ENCODE data around the gene DTYMK. TPM values are rescaled to one million over a fixed set of nuclear protein-coding genes. Genes with fewer than 3 reads are reported as not detected.
A peak's percentile ranks its signal among the peaks of the same experiment; 100 is the strongest.
"Not testable (repeated sequence)": the region's sequence is repeated elsewhere in the genome, so short reads cannot be mapped to it uniquely, and the experiment has no call there.

The DTYMK gene
- total RNA-seq, 1 experiment from 2014 or later: 66.3 TPM

- Mint-ChIP-seq H3K36me3 (ENCODE audit: insufficient read depth, unreplicated experiment) (peaks cover 34% of the 10 kb centered on the region), H3K27ac (ENCODE audit: low read depth, unreplicated experiment) (no peak overlapping the region), H3K4me3 (ENCODE audit: unreplicated experiment) (no peak overlapping the region), H3K4me1 (ENCODE audit: insufficient read depth, unreplicated experiment) (peaks cover 6% of the 10 kb centered on the region), H3K27me3 (ENCODE audit: insufficient read depth, unreplicated experiment) (no peaks in the 10 kb centered on the region), H3K9me3 (ENCODE audit: unreplicated experiment) (no peaks in the 10 kb centered on the region)
- ChIA-PET POLR2A (no interaction called here), CTCF (no interaction called here)
- intact Hi-C loops (cut with micrococcal nuclease): no loop called here
- BruUV-seq (replicated peaks): no TSS peak
- TF ChIP-seq CTCF (IDR thresholded peaks at IDR 0.05; ENCODE audit: unreplicated experiment): no peak
- DNase-seq (ENCODE audit: unreplicated experiment): no peak
Measured at GRCh38 chr2:241668839-241669238, 17.8 kb downstream of the DTYMK start.

GRCh38 chr2:241668354-241668753 lies 18.3 kb downstream of the DTYMK start:
- H3K9me3 Mint-ChIP-seq (ENCODE audit: unreplicated experiment): no peaks in the 10 kb centered on the region
- H3K4me1 Mint-ChIP-seq (ENCODE audit: insufficient read depth, unreplicated experiment): peaks cover 6% of the 10 kb centered on the region
- DNase-seq (ENCODE audit: unreplicated experiment): no peak
- H3K4me3 Mint-ChIP-seq (ENCODE audit: unreplicated experiment): no peak overlapping the region
- no peaks in the 10 kb centered on the region for H3K27me3 Mint-ChIP-seq (ENCODE audit: insufficient read depth, unreplicated experiment)
- ChIA-PET POLR2A (no interaction called here), CTCF (no interaction called here)
- H3K36me3 Mint-ChIP-seq (ENCODE audit: insufficient read depth, unreplicated experiment): peaks cover 34% of the 10 kb centered on the region
- no peak for TF ChIP-seq CTCF (IDR thresholded peaks at IDR 0.05; ENCODE audit: unreplicated experiment)
- no peak overlapping the region for H3K27ac Mint-ChIP-seq (ENCODE audit: low read depth, unreplicated experiment)
- no TSS peak for BruUV-seq (replicated peaks)
- intact Hi-C loops (cut with micrococcal nuclease): no loop called here

GRCh38 chr2:241666627-241667400 lies 19.8 kb downstream of the DTYMK start:
- intact Hi-C loops (cut with micrococcal nuclease): no loop called here
- ChIA-PET POLR2A (no interaction called here), CTCF (interaction anchor here (0.8 kb wide), 1 partner anchor 8 kb away, joined by 3 read pairs; no protein-coding TSS in a partner anchor)
- TF ChIP-seq CTCF (IDR thresholded peaks at IDR 0.05; ENCODE audit: unreplicated experiment): no peak
- Mint-ChIP-seq H3K9me3 (ENCODE audit: unreplicated experiment) (no peaks in the 10 kb centered on the region), H3K27ac (ENCODE audit: low read depth, unreplicated experiment) (no peak overlapping the region), H3K4me1 (ENCODE audit: insufficient read depth, unreplicated experiment) (peaks cover 6% of the 10 kb centered on the region), H3K4me3 (ENCODE audit: unreplicated experiment) (no peak overlapping the region), H3K36me3 (ENCODE audit: insufficient read depth, unreplicated experiment) (peaks cover 37% of the 10 kb centered on the region), H3K27me3 (ENCODE audit: insufficient read depth, unreplicated experiment) (no peaks in the 10 kb centered on the region)
- BruUV-seq (replicated peaks): no TSS peak
- DNase-seq (ENCODE audit: unreplicated experiment): no peak

GRCh38 chr2:241665731-241666440 lies 20.7 kb downstream of the DTYMK start:
- no peak for DNase-seq (ENCODE audit: unreplicated experiment)
- POLR2A ChIA-PET: interaction anchor here (1.6 kb wide), 1 partner anchor 20 kb away, joined by 3 read pairs; the partner anchor contains the start of gene DTYMK
- no peaks in the 10 kb centered on the region for H3K27me3 Mint-ChIP-seq (ENCODE audit: insufficient read depth, unreplicated experiment)
- intact Hi-C loops (cut with micrococcal nuclease): no loop called here
- no peak overlapping the region for H3K4me3 Mint-ChIP-seq (ENCODE audit: unreplicated experiment)
- TSS peak; percentile 32 for BruUV-seq (replicated peaks)
- CTCF ChIA-PET: no interaction called here
- peaks cover 6% of the 10 kb centered on the region for H3K4me1 Mint-ChIP-seq (ENCODE audit: insufficient read depth, unreplicated experiment)
- TF ChIP-seq CTCF (IDR thresholded peaks at IDR 0.05; ENCODE audit: unreplicated experiment): no peak
- H3K9me3 Mint-ChIP-seq (ENCODE audit: unreplicated experiment): no peaks in the 10 kb centered on the region
- peaks cover 38% of the 10 kb centered on the region for H3K36me3 Mint-ChIP-seq (ENCODE audit: insufficient read depth, unreplicated experiment)
- peak overlapping the region; percentile 78 for H3K27ac Mint-ChIP-seq (ENCODE audit: low read depth, unreplicated experiment)

- H3K27me3 Mint-ChIP-seq (ENCODE audit: insufficient read depth, unreplicated experiment); DNase-seq (ENCODE audit: unreplicated experiment); BruUV-seq (replicated peaks); H3K9me3 Mint-ChIP-seq (ENCODE audit: unreplicated experiment); H3K4me1 Mint-ChIP-seq (ENCODE audit: insufficient read depth, unreplicated experiment); POLR2A ChIA-PET; intact Hi-C loops (cut with micrococcal nuclease); H3K27ac Mint-ChIP-seq (ENCODE audit: low read depth, unreplicated experiment); H3K4me3 Mint-ChIP-seq (ENCODE audit: unreplicated experiment): not testable (repeated sequence)
- peaks cover 46% of the 10 kb centered on the region for H3K36me3 Mint-ChIP-seq (ENCODE audit: insufficient read depth, unreplicated experiment)
- CTCF ChIA-PET: interaction anchor here (0.7 kb wide), 1 partner anchor 551 kb away, joined by 6 read pairs; no protein-coding TSS in a partner anchor
Measured at GRCh38 chr2:241662731-241663130, 23.9 kb downstream of the DTYMK start.
